Measurements from ENCODE around the gene HCK. TPM values are rescaled to one million over a fixed set of nuclear protein-coding genes. Genes with fewer than 3 reads are reported as not detected.
"Not testable (repeated sequence)": the region's sequence is repeated elsewhere in the genome, so short reads cannot be mapped to it uniquely, and the experiment has no call there.

The HCK gene
- total and polyA plus RNA-seq, 7 experiments from 2014 or later: 0.09 to 129 (median 1.4) TPM

DNA sequence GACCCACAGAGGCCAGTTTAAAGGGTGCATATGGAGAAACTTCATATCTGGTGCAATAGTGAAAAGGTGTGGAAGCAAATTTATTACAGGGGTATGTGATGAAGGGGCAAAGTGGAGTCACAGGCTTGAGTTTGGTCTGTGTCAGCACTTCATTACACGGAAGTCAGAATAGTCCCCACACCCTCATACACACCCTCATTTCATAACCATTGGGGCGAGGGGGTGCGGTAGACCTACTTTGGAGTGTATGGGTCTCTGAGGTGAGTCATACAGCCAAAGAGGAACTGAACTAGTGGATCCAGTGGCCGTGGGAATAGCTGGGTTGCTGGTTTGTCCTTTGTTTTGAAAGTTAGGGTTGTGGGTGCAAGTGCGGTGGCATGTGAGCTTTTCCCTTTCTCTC is 60.8 kb downstream of the HCK start:
- peak in 1 of 9 donors; percentile 9 for DNase-seq
- Histone ChIP-seq H3K4me3 (ENCODE audit: low read length) (no peak overlapping the region), H3K4me1 (ENCODE audit: control insufficient read depth in 2 of 2, insufficient read depth in 2 of 2, low read length in 2 of 2) (peaks cover 11% of the 10 kb centered on the region in 2 donors), H3K27ac (ENCODE audit: low read depth, low read length) (no peak overlapping the region), H3K27me3 (ENCODE audit: control insufficient read depth in 2 of 2, insufficient read depth in 2 of 2, low read length in 2 of 2) (no peaks in the 10 kb centered on the region), H3K9me3 (ENCODE audit: control insufficient read depth in 2 of 3, low read length in 3 of 3) (no peaks in the 10 kb centered on the region), H3K36me3 (ENCODE audit: control insufficient read depth in 2 of 3, insufficient read depth in 3 of 3, low read length in 3 of 3) (peaks cover 0 to 16% (median 0%) of the 10 kb centered on the region in 3 experiments)
- CTCF ChIA-PET: no interaction called here
- no peaks in the 10 kb centered on the region for H3K9me3 Mint-ChIP-seq
- POLR2A ChIA-PET: no interaction called here
- peaks cover 49 to 74% (median 66%) of the 10 kb centered on the region in 7 donors for H3K4me1 Mint-ChIP-seq
- ATAC-seq: peak; percentile 64
- no peak overlapping the region for H3K27ac Mint-ChIP-seq
- H3K27me3 Mint-ChIP-seq: no peaks in the 10 kb centered on the region
- peaks cover 4 to 7% (median 6%) of the 10 kb centered on the region in 5 donors for H3K36me3 Mint-ChIP-seq
- intact Hi-C loops (cut with micrococcal nuclease): no loop called here
- H3K4me3 Mint-ChIP-seq: peak overlapping the region in 5 of 10 donors; percentile 1 to 48 (median 3)

GRCh38 chr20:32113591-32114260 is 61.7 kb downstream of the HCK start:
- no peak for ATAC-seq
- CTCF ChIA-PET: no interaction called here
- intact Hi-C loops (cut with micrococcal nuclease): no loop called here
- Histone ChIP-seq H3K4me1 (ENCODE audit: control insufficient read depth in 2 of 2, insufficient read depth in 2 of 2, low read length in 2 of 2) (peaks cover 11% of the 10 kb centered on the region in 2 donors), H3K36me3 (ENCODE audit: control insufficient read depth in 2 of 3, insufficient read depth in 3 of 3, low read length in 3 of 3) (peaks cover 0 to 16% (median 0%) of the 10 kb centered on the region in 3 experiments), H3K27me3 (ENCODE audit: control insufficient read depth in 2 of 2, insufficient read depth in 2 of 2, low read length in 2 of 2) (no peaks in the 10 kb centered on the region), H3K4me3 (ENCODE audit: low read length) (no peak overlapping the region), H3K27ac (ENCODE audit: low read depth, low read length) (no peak overlapping the region), H3K9me3 (ENCODE audit: control insufficient read depth in 2 of 3, low read length in 3 of 3) (no peaks in the 10 kb centered on the region)
- peaks cover 4 to 7% (median 6%) of the 10 kb centered on the region in 5 donors for H3K36me3 Mint-ChIP-seq
- H3K27me3 Mint-ChIP-seq: no peaks in the 10 kb centered on the region
- no peak for DNase-seq
- H3K4me3 Mint-ChIP-seq: peak overlapping the region in 1 of 10 donors; percentile 2
- peaks cover 49 to 79% (median 71%) of the 10 kb centered on the region in 7 donors for H3K4me1 Mint-ChIP-seq
- no peak overlapping the region for H3K27ac Mint-ChIP-seq
- POLR2A ChIA-PET: no interaction called here
- no peaks in the 10 kb centered on the region for H3K9me3 Mint-ChIP-seq

- DNase-seq: no peak
- Mint-ChIP-seq H3K4me1 (peaks cover 49 to 84% (median 71%) of the 10 kb centered on the region in 7 donors), H3K9me3 (no peaks in the 10 kb centered on the region), H3K27ac (peak overlapping the region in 2 of 9 donors; percentile 44 to 62), H3K27me3 (no peaks in the 10 kb centered on the region), H3K36me3 (peaks cover 4 to 7% (median 6%) of the 10 kb centered on the region in 5 donors), H3K4me3 (peak overlapping the region in 1 of 10 donors; percentile 4)
- ChIA-PET CTCF (no interaction called here), POLR2A (no interaction called here)
- Histone ChIP-seq H3K36me3 (ENCODE audit: control insufficient read depth in 2 of 3, insufficient read depth in 3 of 3, low read length in 3 of 3) (peaks cover 0 to 15% (median 0%) of the 10 kb centered on the region in 3 experiments), H3K27me3 (ENCODE audit: control insufficient read depth in 2 of 2, insufficient read depth in 2 of 2, low read length in 2 of 2) (no peaks in the 10 kb centered on the region), H3K4me1 (ENCODE audit: control insufficient read depth in 2 of 2, insufficient read depth in 2 of 2, low read length in 2 of 2) (peaks cover 11% of the 10 kb centered on the region in 2 donors), H3K4me3 (ENCODE audit: low read length) (no peak overlapping the region), H3K9me3 (ENCODE audit: control insufficient read depth in 2 of 3, low read length in 3 of 3) (no peaks in the 10 kb centered on the region), H3K27ac (ENCODE audit: low read depth, low read length) (no peak overlapping the region)
- no peak for ATAC-seq
- intact Hi-C loops (cut with micrococcal nuclease): no loop called here
Measured at GRCh38 chr20:32114305-32114960, 62.4 kb downstream of the HCK start.

DNA sequence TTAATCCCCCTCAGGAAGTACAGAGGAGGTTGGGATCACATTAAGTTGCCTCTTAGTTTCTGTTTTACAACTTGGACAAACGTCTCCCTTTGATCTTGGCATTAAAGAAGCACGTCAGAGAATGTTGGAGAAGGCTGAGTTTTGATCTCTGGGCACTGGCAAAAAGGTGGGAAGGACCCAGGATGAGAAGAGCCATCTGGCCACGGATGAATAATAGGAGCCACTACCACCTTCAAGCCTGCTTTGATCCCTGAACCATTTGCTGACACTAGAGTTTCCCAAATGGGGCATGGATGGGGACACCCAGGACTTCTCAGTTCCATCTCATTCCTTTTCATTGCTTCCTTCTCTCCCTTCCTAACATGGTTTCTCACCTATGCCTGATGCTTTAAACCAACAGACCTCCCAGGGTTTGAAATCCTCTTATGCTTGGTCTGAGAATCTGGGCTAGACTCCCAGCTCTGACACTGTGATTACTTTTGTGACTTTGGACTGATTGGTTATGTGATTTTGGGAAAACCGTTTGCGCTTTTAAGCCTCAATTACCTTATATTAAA is 63.2 kb downstream of the HCK start:
- H3K4me1 ChIP-seq (ENCODE audit: control insufficient read depth in 2 of 2, insufficient read depth in 2 of 2, low read length in 2 of 2): peaks cover 7 to 8% of the 10 kb centered on the region in 2 donors
- Mint-ChIP-seq H3K9me3 (no peaks in the 10 kb centered on the region), H3K27me3 (no peaks in the 10 kb centered on the region), H3K4me3 (peak overlapping the region in 3 of 10 donors; percentile 2 to 37 (median 4)), H3K4me1 (peaks cover 44 to 86% (median 72%) of the 10 kb centered on the region in 7 donors), H3K27ac (no peak overlapping the region), H3K36me3 (peaks cover 4 to 7% (median 6%) of the 10 kb centered on the region in 5 donors)
- intact Hi-C loops (cut with micrococcal nuclease): no loop called here
- ATAC-seq (no peak), DNase-seq (no peak)
- H3K9me3 ChIP-seq (ENCODE audit: control insufficient read depth in 2 of 3, low read length in 3 of 3): no peaks in the 10 kb centered on the region
- no peak overlapping the region for H3K4me3 ChIP-seq (ENCODE audit: low read length)
- ChIA-PET CTCF (no interaction called here), POLR2A (interaction anchor here (0.7 kb wide), 1 partner anchor 263 kb away, joined by 4 read pairs; no protein-coding TSS in a partner anchor)
- H3K27me3 ChIP-seq (ENCODE audit: control insufficient read depth in 2 of 2, insufficient read depth in 2 of 2, low read length in 2 of 2): no peaks in the 10 kb centered on the region
- H3K36me3 ChIP-seq (ENCODE audit: control insufficient read depth in 2 of 3, insufficient read depth in 3 of 3, low read length in 3 of 3): peaks cover 0 to 11% (median 0%) of the 10 kb centered on the region in 3 experiments
- H3K27ac ChIP-seq (ENCODE audit: low read depth, low read length): no peak overlapping the region

GRCh38 chr20:32116079-32116521 is 64.1 kb downstream of the HCK start:
- CTCF ChIA-PET: no interaction called here
- no peaks in the 10 kb centered on the region for H3K9me3 Mint-ChIP-seq
- DNase-seq (no peak), ATAC-seq (no peak)
- H3K4me1 ChIP-seq (ENCODE audit: control insufficient read depth in 2 of 2, insufficient read depth in 2 of 2, low read length in 2 of 2): peaks cover 0 to under 1% of the 10 kb centered on the region in 2 donors
- no peak overlapping the region for H3K27ac ChIP-seq (ENCODE audit: low read depth, low read length)
- intact Hi-C loops (cut with micrococcal nuclease): no loop called here
- H3K27me3 ChIP-seq (ENCODE audit: control insufficient read depth in 2 of 2, insufficient read depth in 2 of 2, low read length in 2 of 2): no peaks in the 10 kb centered on the region
- peaks cover 40 to 83% (median 68%) of the 10 kb centered on the region in 7 donors for H3K4me1 Mint-ChIP-seq
- H3K9me3 ChIP-seq (ENCODE audit: control insufficient read depth in 2 of 3, low read length in 3 of 3): no peaks in the 10 kb centered on the region
- no peak overlapping the region for H3K4me3 ChIP-seq (ENCODE audit: low read length)
- peaks cover 0 to 11% (median 0%) of the 10 kb centered on the region in 3 experiments for H3K36me3 ChIP-seq (ENCODE audit: control insufficient read depth in 2 of 3, insufficient read depth in 3 of 3, low read length in 3 of 3)
- H3K36me3 Mint-ChIP-seq: peaks cover 4 to 7% (median 6%) of the 10 kb centered on the region in 5 donors
- H3K27ac Mint-ChIP-seq: no peak overlapping the region
- POLR2A ChIA-PET: interaction anchor here (0.6 kb wide), 1 partner anchor 594 kb away, joined by 3 read pairs; no protein-coding TSS in a partner anchor
- H3K27me3 Mint-ChIP-seq: no peaks in the 10 kb centered on the region
- peak overlapping the region in 2 of 10 donors; percentile 5 to 7 for H3K4me3 Mint-ChIP-seq

GRCh38 chr20:32116796-32117195 is 64.8 kb downstream of the HCK start:
- DNase-seq; POLR2A ChIA-PET; H3K4me1 ChIP-seq (ENCODE audit: control insufficient read depth in 2 of 2, insufficient read depth in 2 of 2, low read length in 2 of 2); CTCF ChIA-PET; H3K4me3 ChIP-seq (ENCODE audit: low read length); H3K27me3 Mint-ChIP-seq; intact Hi-C loops (cut with micrococcal nuclease); H3K27me3 ChIP-seq (ENCODE audit: control insufficient read depth in 2 of 2, insufficient read depth in 2 of 2, low read length in 2 of 2); H3K4me3 Mint-ChIP-seq; H3K9me3 Mint-ChIP-seq; H3K27ac ChIP-seq (ENCODE audit: low read depth, low read length); H3K36me3 Mint-ChIP-seq; ATAC-seq; H3K9me3 ChIP-seq (ENCODE audit: control insufficient read depth in 2 of 3, low read length in 3 of 3): not testable (repeated sequence)
- H3K4me1 Mint-ChIP-seq: peaks cover 35 to 76% (median 61%) of the 10 kb centered on the region in 7 donors
- H3K36me3 ChIP-seq (ENCODE audit: control insufficient read depth in 2 of 3, insufficient read depth in 3 of 3, low read length in 3 of 3): peaks cover 0 to 11% (median 0%) of the 10 kb centered on the region in 3 experiments
- peak overlapping the region in 1 of 9 donors; percentile 32 for H3K27ac Mint-ChIP-seq
